Heart right ventricle (tissue), 16 donors: ENCODE data around the gene TREM1. TPM values are rescaled to one million over a fixed set of nuclear protein-coding genes. Genes with fewer than 3 reads are reported as not detected.

ENCODE experiments used
- ATAC-seq, 8 donors: fragments of 200-7000 bp; cut with Tn5 transposase; one replicate each; pipeline ENCODE4 v1.9.1; 2020; ENCODE audit warnings: mild to moderate bottlenecking in 8 of 8, moderate library complexity in 8 of 8, moderate number of reproducible peaks in 1 of 8
- DNase-seq, 2 donors: peaks; one replicate each; pipeline ENCODE4 v3.0.0-alpha.2; 2020
- H3K27ac ChIP-seq, 10 donors: fragments of 200-600 bp; sonication (generic) in 2 of 10; one replicate each; pipeline versions ENCODE4 v1.5.0 to v1.8.0; 2020 to 2022; ENCODE audit warnings: mild to moderate bottlenecking in 3 of 10
- H3K27me3 ChIP-seq, 7 donors: fragments of 200-600 bp; one replicate each; pipeline ENCODE4 v1.8.0; 2021 to 2022; ENCODE audit warnings: mild to moderate bottlenecking in 2 of 7
- H3K36me3 ChIP-seq, 9 donors: fragments of 200-600 bp; sonication (generic) in 1 of 9; one replicate each; pipeline versions ENCODE4 v1.5.0 to v1.8.0; 2020 to 2022; ENCODE audit warnings: mild to moderate bottlenecking in 2 of 9
- H3K4me1 ChIP-seq, 9 donors: fragments of 200-600 bp; sonication (generic) in 1 of 9; one replicate each; pipeline versions ENCODE4 v1.5.0 to v1.8.0; 2020 to 2022; ENCODE audit warnings: mild to moderate bottlenecking in 4 of 9
- H3K4me3 ChIP-seq, 10 donors: fragments of 200-600 bp; sonication (generic) in 2 of 10; one replicate each; pipeline versions ENCODE4 v1.5.0 to v1.8.0; 2020 to 2022; ENCODE audit warnings: mild to moderate bottlenecking in 7 of 10, moderate library complexity in 2 of 10
- H3K9me3 ChIP-seq, 11 donors: fragments of 200-600 bp in 10 of 11; sonication (generic) in 2 of 11; one replicate each; pipeline versions ENCODE4 v1.5.0 to v1.8.0; 2013 to 2022; ENCODE audit warnings: mild to moderate bottlenecking in 2 of 11, control low read depth in 1 of 11, moderate library complexity in 1 of 11
- CTCF ChIP-seq, 9 donors: fragments of 200-600 bp; sonication (generic) in 2 of 9; IDR thresholded peaks; one replicate each; pipeline versions ENCODE4 v1.5.0 to v1.8.0; 2021 to 2022; ENCODE audit warnings: antibody characterized with exemption in 9 of 9, mild to moderate bottlenecking in 5 of 9, moderate library complexity in 1 of 9
- WGBS, 2 donors: extraction: QIAGEN DNeasy Blood & Tissue Kit; methylation state at CpG; one replicate each; pipeline ENCODE4 v1.1.7; 2013; ENCODE audit warnings: inconsistent platforms in 1 of 2; 5-methylcytosine and 5-hydroxymethylcytosine counted together
- intact Hi-C, 10 donors: fragments of 100-400 bp; cut with DNase I; formaldehyde crosslinking; loops; one replicate each; pipeline versions ENCODE4 v1.11.1 to v1.14.2; 2022
- polyA plus RNA-seq, 2 donors: library from polyadenylated mRNA; stranded (reverse); fragments of 200-250 nt; gene quantifications; one replicate each; pipeline ENCODE4 v1.2.3, GENCODE V29; 2013
- total RNA-seq, 10 donors: library from RNA; stranded (reverse); fragmentation: NEBNext Ultra II Directional in 3 of 10; extraction: Animal tissue kit (Norgen Biotek cat#: 25700) in 3 of 10; gene quantifications; one replicate each; pipeline versions ENCODE4 v1.2.1 to v1.2.4, GENCODE V29; 2021 to 2023
- donor health status: Arrhythmogenic right ventricular cardiomyopathy.
- donor health status: ischemic (EF 13 %, LVEDD 7.1; RV severe dilation, severe dysfunction).
- donor health status: healthy with polysubstance abuse.
- donor health status: DM: no; HTN: yes; CAD: no.
- donor health status: DM: no; HTN: no; CAD: no.
- donor health status: ischemic (EF 25% LVEDD 6.9; RV normal size, moderate dysfunction).
- donor health status: ischemic (EF 25% LVEDD 5.7; RV mildly dilated, moderate dysfunction).
- donor health status: healthy.
- donor health status: DM: yes; HTN: yes; CAD: no.
- donor health status: Ischemic cardiomyopathy.
- donor health status: ischemic (EF 35%, LVEDD 5.7; RV mildly dilated, moderate dysfunction).
- donor health status: nonischemic (EF 11% LVEDD 7.7; RV severe dilation, severe dysfunction).
- donor health status: DM: yes; HTN: yes; CAD: no.
- donor health status: PGD.
- donor health status: ischemic (EF 29% LVEDD 5.4; RV normal size, mild dysfunction).
- donor health status: nonischemic (EF 23%, LVEDD 6.1; RV moderate dilation, normal function).

The TREM1 gene
- total and polyA plus RNA-seq, 12 donors: 0.35 to 12.4 (median 1.00) TPM; not detected in 1

GRCh38 chr6:41272591-41273240, 13.8 kb downstream of the TREM1 start:
- peak overlapping the region in 2 of 10 donors; percentile 48 to 84 for H3K27ac ChIP-seq
- no peaks in the 10 kb centered on the region for H3K36me3 ChIP-seq
- TF ChIP-seq CTCF (IDR thresholded peaks at IDR 0.05): no peak
- intact Hi-C loops: no loop called here
- peaks cover 0 to 52% (median 0%) of the 10 kb centered on the region in 9 donors for H3K4me1 ChIP-seq
- no peak overlapping the region for H3K4me3 ChIP-seq
- peaks cover 0 to 23% (median 3%) of the 10 kb centered on the region in 7 donors for H3K27me3 ChIP-seq
- ATAC-seq: peak in 1 of 8 donors; percentile 4
- 91 to 95% methylated on average over 5 of the region's 5 CpGs for WGBS, 2 donors
- H3K9me3 ChIP-seq: no peaks in the 10 kb centered on the region
- no peak for DNase-seq

GRCh38 chr6:41271901-41272395, 14.5 kb downstream of the TREM1 start:
- 50 to 71% methylated on average over 7 of the region's 7 CpGs for whole genome bisulfite sequencing, 2 donors
- Histone ChIP-seq H3K36me3 (no peaks in the 10 kb centered on the region), H3K27ac (peak overlapping the region in 2 of 10 donors; percentile 23 to 85), H3K4me1 (peaks cover 0 to 44% (median 0%) of the 10 kb centered on the region in 9 donors), H3K9me3 (no peaks in the 10 kb centered on the region), H3K4me3 (peak overlapping the region in 1 of 10 donors; percentile 35), H3K27me3 (peaks cover 0 to 23% (median 3%) of the 10 kb centered on the region in 7 donors)
- intact Hi-C loops: no loop called here
- DNase-seq (peak; percentile 28 to 29), ATAC-seq (peak in 7 of 8 donors; percentile 28 to 87 (median 76))
- TF ChIP-seq CTCF (IDR thresholded peaks at IDR 0.05): no peak

GRCh38 chr6:41269716-41270115, 16.8 kb downstream of the TREM1 start:
- DNase-seq (no peak), ATAC-seq (no peak)
- Histone ChIP-seq H3K36me3 (no peaks in the 10 kb centered on the region), H3K27ac (peak overlapping the region in 1 of 10 donors; percentile 48), H3K27me3 (peaks cover 0 to 19% (median 0%) of the 10 kb centered on the region in 7 donors), H3K9me3 (no peaks in the 10 kb centered on the region), H3K4me3 (no peak overlapping the region), H3K4me1 (peaks cover 0 to 31% (median 0%) of the 10 kb centered on the region in 9 donors)
- no peak for TF ChIP-seq CTCF (IDR thresholded peaks at IDR 0.05)
- intact Hi-C loops: no loop called here
- 84 to 93% methylated on average over 4 of the region's 4 CpGs for WGBS, 2 donors

GRCh38 chr6:41269166-41269565, 17.3 kb downstream of the TREM1 start:
- Histone ChIP-seq H3K4me1 (peaks cover 0 to 26% (median 0%) of the 10 kb centered on the region in 9 donors), H3K27ac (peak overlapping the region in 1 of 10 donors; percentile 48), H3K4me3 (no peak overlapping the region), H3K27me3 (peaks cover 0 to 14% (median 0%) of the 10 kb centered on the region in 7 donors), H3K9me3 (peaks cover 0 to under 1% (median 0%) of the 10 kb centered on the region in 11 donors), H3K36me3 (no peaks in the 10 kb centered on the region)
- ATAC-seq (no peak), DNase-seq (no peak)
- TF ChIP-seq CTCF (IDR thresholded peaks at IDR 0.05): no peak
- 76 to 78% methylated on average over 2 of the region's 2 CpGs for WGBS, 2 donors
- intact Hi-C loops: no loop called here
